GM12878 (cell line): Measurements from ENCODE around the gene H2AZ2. TPM values are rescaled to one million over a fixed set of nuclear protein-coding genes. Genes with fewer than 3 reads are reported as not detected.
"Not testable (repeated sequence)": the region's sequence is repeated elsewhere in the genome, so short reads cannot be mapped to it uniquely, and the experiment has no call there.

Source experiments
- ATAC-seq: fragments of 200-7000 bp; cut with Tn5 transposase; 3 replicates; pipeline ENCODE4 v1.9.1; 2020; ENCODE audit warnings: mild to moderate bottlenecking, moderate library complexity
- BruUV-seq: library from RNA; stranded (reverse); fragments of 400-500 nt; replicated peaks from 2 replicates; lab custom pipeline; 2021; lab: Mats Ljungman, UMichigan
- CTCF ChIA-PET: fragments of 300-600 bp; sonication (Branson Sonifier 250); formaldehyde crosslinking; extraction: SDS; loops from one replicate; lab custom pipeline; 2021; ENCODE audit warnings: inconsistent platforms; lab: Yijun Ruan, JAX
- POLR2A ChIA-PET: fragments of 350-600 bp; formaldehyde crosslinking; extraction: SDS; loops from one replicate; lab custom pipeline; 2021; ENCODE audit warnings: inconsistent platforms; lab: Charles Lee
- RAD21 ChIA-PET: fragments of 300-600 bp; sonication (Branson Sonifier 250); formaldehyde crosslinking; loops from one replicate; lab custom pipeline; 2023; ENCODE audit warnings: antibody characterized with exemption; ENCODE audit not compliant: unreplicated experiment; lab: Charles Lee
- SMC1A ChIA-PET: fragments of 300-600 bp; sonication (Branson Sonifier 250); formaldehyde crosslinking; loops from one replicate; lab custom pipeline; 2023; ENCODE audit not compliant: unreplicated experiment, uncharacterized antibody; lab: Charles Lee
- DNase-seq: peaks from one replicate; pipeline ENCODE4 v3.0.0-alpha.2; 2011; ENCODE audit warnings: low read depth, low spot score
- FAIRE-seq: peaks from 3 replicates; lab custom pipeline; 2011; peaks lifted over from hg19 to GRCh38; lab: Jason Lieb, UNC
- H2AFZ ChIP-seq: 2 replicates; pipeline ENCODE4 v1.6.0; 2011; ENCODE audit warnings: low read depth, low read length, control low read depth; ENCODE audit not compliant: control insufficient read depth
- H3K27ac ChIP-seq: 2 replicates; pipeline ENCODE4 v1.5.1; 2011; ENCODE audit warnings: control low read depth; ENCODE audit not compliant: control insufficient read depth, insufficient read depth
- H3K27me3 ChIP-seq, 2 experiments: replicated peaks in 1 of 2; 2 replicates each; pipeline versions ENCODE4 v1.6.0 to v1.6.1; 2011; ENCODE audit warnings: low read length in 1 of 2; ENCODE audit not compliant: control insufficient read depth in 2 of 2, insufficient read depth in 2 of 2
- H3K36me3 ChIP-seq, 2 experiments: 2 replicates each; pipeline ENCODE4 v1.5.1; 2011; ENCODE audit warnings: low read length in 1 of 2; ENCODE audit not compliant: control insufficient read depth in 2 of 2, insufficient read depth in 2 of 2
- H3K4me1 ChIP-seq: 2 replicates; pipeline ENCODE4 v1.6.1; 2011; ENCODE audit warnings: mild to moderate bottlenecking, low read length, moderate library complexity, mixed read lengths; ENCODE audit not compliant: control insufficient read depth, insufficient read depth
- H3K4me2 ChIP-seq: 2 replicates; pipeline ENCODE4 v1.6.0; 2011; ENCODE audit warnings: control low read depth; ENCODE audit not compliant: control insufficient read depth, insufficient read depth
- H3K4me3 ChIP-seq: fragments of 200-600 bp; sonication (generic); 2 replicates; pipeline ENCODE4 v1.5.1; 2016
- H3K79me2 ChIP-seq: 2 replicates; pipeline ENCODE4 v1.6.0; 2011; ENCODE audit warnings: low read length; ENCODE audit not compliant: control insufficient read depth, insufficient read depth
- H3K9ac ChIP-seq: 2 replicates; pipeline ENCODE4 v1.8.0; 2011; ENCODE audit warnings: low read length, control low read depth, mixed read lengths; ENCODE audit not compliant: control insufficient read depth, insufficient read depth
- H3K9me3 ChIP-seq: replicated peaks from 3 replicates; pipeline ENCODE4 v1.5.1; 2011; ENCODE audit warnings: mild to moderate bottlenecking, low read length; ENCODE audit not compliant: control insufficient read depth, insufficient read depth
- H4K20me1 ChIP-seq: 2 replicates; pipeline ENCODE4 v1.6.0; 2011; ENCODE audit not compliant: control insufficient read depth, insufficient read depth
- NBN ChIP-seq: fragments of 450-650 bp; IDR thresholded peaks from 2 replicates; pipeline ENCODE4 v1.6.1; 2016
- RUNX3 ChIP-seq: IDR thresholded peaks from 2 replicates; pipeline ENCODE4 v1.6.1; 2012; ENCODE audit warnings: low read length, inconsistent platforms
- WRNIP1 ChIP-seq: IDR thresholded peaks from 2 replicates; pipeline ENCODE4 v1.6.1; 2011; ENCODE audit warnings: low read depth, low read length, improper control_type of control experiment, borderline replicate concordance
- WGBS: methylation state at CpG from one replicate; pipeline ENCODE4 v1.1.6; 2016; ENCODE audit warnings: low lambda C conversion rate; ENCODE audit not compliant: insufficient replicate concordance, insufficient coverage; ENCODE audit errors: missing lambda C conversion rate; 5-methylcytosine and 5-hydroxymethylcytosine counted together
- in situ Hi-C: fragments of 300-500 bp; cut with MboI; formaldehyde crosslinking; loops from 9 replicates; pipeline ENCODE4 v1.14.3; 2018; ENCODE audit warnings: mixed read lengths
- intact Hi-C: fragments of 100-400 bp; cut with micrococcal nuclease; formaldehyde crosslinking; loops from one replicate; pipeline ENCODE4 v1.14.2; 2022; ENCODE audit not compliant: unreplicated experiment
- polyA plus RNA-seq, 11 experiments: library from polyadenylated mRNA; depleted of rRNA in 4 of 11; unstranded in 6 of 11; stranded (reverse) in 5 of 11; fragments of >200 nt; fragmentation: Nextera tagmentation in 4 of 11; fragmentation: Illumina TruSeq in 1 of 11; extraction: Ambion mirVana in 4 of 11; extraction: Trizol in 1 of 11; gene quantifications; 1 replicate in 1 of 11; 2 replicates in 10 of 11; pipeline versions ENCODE4 v1.2.1 to v1.2.3, GENCODE V29; 2011 to 2016; ENCODE audit warnings: inconsistent platforms in 2 of 11, missing spikeins in 2 of 11, low read depth in 1 of 11
- total RNA-seq, 4 experiments: library from RNA; depleted of rRNA in 3 of 4; stranded (reverse); fragments of >200 nt in 3 of 4; fragmentation: Illumina TruSeq in 1 of 4; extraction: Trizol in 1 of 4; gene quantifications; 2 replicates each; pipeline versions ENCODE4 v1.2.1 to v1.2.3, GENCODE V29; 2013 to 2021
- TF ChIP-seq, protein P1 (sequence below): fragments of 450-650 bp; IDR thresholded peaks from 2 replicates; pipeline ENCODE4 v1.6.1; 2016; ENCODE audit warnings: mild to moderate bottlenecking
- TF ChIP-seq, protein P2 (sequence below): fragments of 450-650 bp; IDR thresholded peaks from 2 replicates; pipeline ENCODE4 v1.6.1; 2017; ENCODE audit warnings: low read depth, mild to moderate bottlenecking, moderate library complexity

Gene H2AZ2
- total and polyA plus RNA-seq, 10 of the 15 experiments (the other 5 are each of a cell fraction or from before 2014, with no cell fraction given), result 118 to 366 (median 223) TPM

DNA sequence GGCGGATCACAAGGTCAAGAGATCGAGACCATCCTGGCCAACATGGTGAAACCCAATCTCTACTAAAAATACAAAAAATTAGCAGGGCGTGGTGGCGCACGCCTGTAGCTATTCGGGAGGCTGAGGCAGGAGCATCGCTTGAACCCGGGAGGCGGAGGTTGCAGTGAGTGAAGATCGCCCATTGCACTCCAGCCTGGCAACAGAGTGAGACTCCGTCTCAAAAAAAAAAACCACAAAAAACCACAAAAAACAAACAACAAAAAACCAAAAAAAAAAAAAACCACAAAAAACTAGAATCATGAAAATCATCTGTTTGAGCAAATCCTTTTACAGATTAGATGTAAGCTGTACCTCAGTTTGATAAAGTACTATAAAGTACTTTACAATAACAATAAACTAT lies 1.5 kb downstream of the H2AZ2 start:
- DNase-seq, H3K4me1 ChIP-seq, H3K36me3 ChIP-seq, in situ Hi-C loops, H3K9me3 ChIP-seq, H4K20me1 ChIP-seq, FAIRE-seq, BruUV-seq, H3K27me3 ChIP-seq, H2AFZ ChIP-seq, ATAC-seq: not testable (repeated sequence)
- POLR2A ChIA-PET, result interaction anchor here (0.6 to 5.0 kb wide), 8 partner anchors 39 to 264 kb away, joined by 3 to 36 read pairs (median 5); partner anchors contain the start of genes PPIA, PURB, TMED4 and ZMIZ2
- CTCF ChIA-PET, result interaction anchor here (0.9 to 4.8 kb wide), 17 partner anchors 11 to 289 kb away, joined by 3 to 41 read pairs (median 5); partner anchors contain the start of genes DDX56, PPIA and TMED4
- 0% methylated on average over 11 of the region's 11 CpGs for WGBS
- TF ChIP-seq, protein P1, sequence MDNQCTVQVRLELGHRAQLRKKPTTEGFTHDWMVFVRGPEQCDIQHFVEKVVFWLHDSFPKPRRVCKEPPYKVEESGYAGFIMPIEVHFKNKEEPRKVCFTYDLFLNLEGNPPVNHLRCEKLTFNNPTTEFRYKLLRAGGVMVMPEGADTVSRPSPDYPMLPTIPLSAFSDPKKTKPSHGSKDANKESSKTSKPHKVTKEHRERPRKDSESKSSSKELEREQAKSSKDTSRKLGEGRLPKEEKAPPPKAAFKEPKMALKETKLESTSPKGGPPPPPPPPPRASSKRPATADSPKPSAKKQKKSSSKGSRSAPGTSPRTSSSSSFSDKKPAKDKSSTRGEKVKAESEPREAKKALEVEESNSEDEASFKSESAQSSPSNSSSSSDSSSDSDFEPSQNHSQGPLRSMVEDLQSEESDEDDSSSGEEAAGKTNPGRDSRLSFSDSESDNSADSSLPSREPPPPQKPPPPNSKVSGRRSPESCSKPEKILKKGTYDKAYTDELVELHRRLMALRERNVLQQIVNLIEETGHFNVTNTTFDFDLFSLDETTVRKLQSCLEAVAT, result peak; percentile 85
- TF ChIP-seq RUNX3 (peak; percentile 67), NBN (peak; percentile 22; the same call in 1 of the 2 replicates)
- SMC1A ChIA-PET, result interaction anchor here (0.6 to 8.0 kb wide), 28 partner anchors 8 to 272 kb away, joined by 3 to 46 read pairs (median 5); partner anchors contain the start of genes DDX56, OGDH, TMED4 and ZMIZ2
- intact Hi-C loops, result loop anchor here (5.0 kb wide), 2 partner anchors 94 to 266 kb away; partner anchors contain the start of gene TBRG4
- RAD21 ChIA-PET, result interaction anchor here (0.7 to 4.0 kb wide), 21 partner anchors 8 to 290 kb away, joined by 3 to 46 read pairs (median 5); partner anchors contain the start of genes OGDH and TMED4
- Histone ChIP-seq H3K79me2 (peaks cover 59% of the 10 kb centered on the region), H3K27ac (peak overlapping the region; percentile 17), H3K9ac (peak overlapping the region; percentile 92; the same call in 1 of the 2 replicates), H3K4me3 (peak overlapping the region; percentile 75), H3K4me2 (peak overlapping the region; percentile 68)

DNA sequence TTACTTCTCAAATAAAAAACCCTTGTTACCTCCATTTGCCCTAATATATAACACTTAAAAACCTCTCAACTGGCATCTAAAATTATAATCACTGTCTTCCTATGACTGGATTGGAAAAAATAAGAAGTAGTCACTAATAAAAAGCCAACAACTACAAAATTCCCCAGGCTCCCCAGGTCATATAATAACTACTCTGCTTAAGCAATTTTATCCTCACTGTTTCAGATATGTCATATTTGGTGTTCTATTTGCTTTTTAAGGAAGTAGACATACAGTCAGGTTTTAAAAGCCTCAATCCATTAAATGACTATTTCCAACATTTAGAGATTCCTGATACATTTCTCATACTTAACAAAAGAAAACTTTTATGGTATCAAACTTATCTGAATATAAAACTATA lies 2.4 kb downstream of the H2AZ2 start:
- DNase-seq, result no peak
- H3K27me3 ChIP-seq, result no peaks in the 10 kb centered on the region
- peak overlapping the region; percentile 68 for H3K4me2 ChIP-seq
- CTCF ChIA-PET, result interaction anchor here (0.7 to 4.7 kb wide), 13 partner anchors 12 to 258 kb away, joined by 3 to 25 read pairs (median 6); partner anchors contain the start of gene PPIA
- intact Hi-C loops, result loop anchor here (5.0 kb wide), 2 partner anchors 93 to 267 kb away; partner anchors contain the start of gene TBRG4
- H3K4me3 ChIP-seq, result peak overlapping the region; percentile 75
- TF ChIP-seq WRNIP1, result no peak
- TF ChIP-seq, protein P2, sequence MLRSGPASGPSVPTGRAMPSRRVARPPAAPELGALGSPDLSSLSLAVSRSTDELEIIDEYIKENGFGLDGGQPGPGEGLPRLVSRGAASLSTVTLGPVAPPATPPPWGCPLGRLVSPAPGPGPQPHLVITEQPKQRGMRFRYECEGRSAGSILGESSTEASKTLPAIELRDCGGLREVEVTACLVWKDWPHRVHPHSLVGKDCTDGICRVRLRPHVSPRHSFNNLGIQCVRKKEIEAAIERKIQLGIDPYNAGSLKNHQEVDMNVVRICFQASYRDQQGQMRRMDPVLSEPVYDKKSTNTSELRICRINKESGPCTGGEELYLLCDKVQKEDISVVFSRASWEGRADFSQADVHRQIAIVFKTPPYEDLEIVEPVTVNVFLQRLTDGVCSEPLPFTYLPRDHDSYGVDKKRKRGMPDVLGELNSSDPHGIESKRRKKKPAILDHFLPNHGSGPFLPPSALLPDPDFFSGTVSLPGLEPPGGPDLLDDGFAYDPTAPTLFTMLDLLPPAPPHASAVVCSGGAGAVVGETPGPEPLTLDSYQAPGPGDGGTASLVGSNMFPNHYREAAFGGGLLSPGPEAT, result 0 out of 2 replicates have a peak, but pooled peaks have one; percentile 1
- TF ChIP-seq, all 136 proteins: peak for 1
- Histone ChIP-seq H4K20me1 (no peaks in the 10 kb centered on the region; the same call in 1 of the 2 replicates), H3K4me1 (peaks cover 8% of the 10 kb centered on the region; the same call in 1 of the 2 replicates), H3K9ac (peak overlapping the region; percentile 92), H2AFZ (no peak overlapping the region), H3K79me2 (peaks cover 66% of the 10 kb centered on the region), H3K36me3 (peaks cover 3 to 4% of the 10 kb centered on the region in 2 experiments; a peak in 3 of 4 replicates), H3K27ac (peak overlapping the region; percentile 17; the same call in 1 of the 2 replicates), H3K9me3 (no peaks in the 10 kb centered on the region)
- ChIA-PET RAD21 (interaction anchor here (0.6 to 3.5 kb wide), 15 partner anchors 9 to 280 kb away, joined by 3 to 46 read pairs (median 4); partner anchors contain the start of genes OGDH and PPIA), POLR2A (interaction anchor here (0.7 to 5.0 kb wide), 9 partner anchors 21 to 280 kb away, joined by 3 to 36 read pairs (median 6); partner anchors contain the start of genes PPIA, PURB, TMED4 and ZMIZ2), SMC1A (interaction anchor here (0.6 to 3.3 kb wide), 28 partner anchors 10 to 284 kb away, joined by 3 to 17 read pairs (median 4); partner anchors contain the start of genes OGDH and TMED4)
- no peak for ATAC-seq
- TSS peak; percentile 57 for BruUV-seq
- in situ Hi-C loops, result no loop called here
- FAIRE-seq, result no peak
